Left renal pelvis (tissue), 4 donors: Measurements from ENCODE around the gene MSH6. TPM values are rescaled to one million over a fixed set of nuclear protein-coding genes. Genes with fewer than 3 reads are reported as not detected.
"Not testable (repeated sequence)": the region's sequence is repeated elsewhere in the genome, so short reads cannot be mapped to it uniquely, and the experiment has no call there.

ENCODE experiments used
- DNase-seq, 4 donors: peaks; one replicate each; pipeline ENCODE4 v3.0.0-alpha.2; 2013; ENCODE audit warnings: low read depth in 4 of 4, low spot score in 3 of 4
- polyA plus RNA-seq, 4 donors: library from polyadenylated mRNA; unstranded; fragments of 120-200 nt; gene quantifications; one replicate each; pipeline ENCODE4 v1.2.1, GENCODE V29; 2013; ENCODE audit not compliant: insufficient read length in 4 of 4

Gene MSH6
- polyA plus RNA-seq, 4 donors: 85.3 to 113 (median 95.5) TPM

GRCh38 chr2:47842846-47843245 is 59.9 kb downstream of the MSH6 start:
- no peak for DNase-seq

GRCh38 chr2:47843407-47843806 is 60.5 kb downstream of the MSH6 start:
- no peak for DNase-seq

GRCh38 chr2:47844162-47844561 is 61.2 kb downstream of the MSH6 start:
- no peak for DNase-seq

- DNase-seq: no peak
Observed at GRCh38 chr2:47849368-47849767, 66.4 kb downstream of the MSH6 start.

- no peak for DNase-seq
Observed at GRCh38 chr2:47850198-47850597, 67.3 kb downstream of the MSH6 start.

- not testable (repeated sequence) for DNase-seq
Observed at GRCh38 chr2:47853067-47853777, 70.3 kb downstream of the MSH6 start.

Other genes with a start within 250 kb of the MSH6 start
- gene KCNK12, start 212.2 kb upstream of the MSH6 start, polyA plus RNA-seq: 1 to 10 TPM in 1 of 4 donors, under 1 TPM in 3; 0.32 to 1.0 (median 0.46) TPM
- gene FBXO11, start 123.4 kb downstream of the MSH6 start, polyA plus RNA-seq: 10 to 100 TPM; 82.1 to 90.4 (median 85.9) TPM